H1 (cell line): ENCODE measurements around the gene LCLAT1. TPM values are rescaled to one million over a fixed set of nuclear protein-coding genes. Genes with fewer than 3 reads are reported as not detected.
A peak's percentile ranks its signal among the peaks of the same experiment; 100 is the strongest.

Experiments used
- CTCF ChIA-PET: fragments of 300-600 bp; sonication (Branson Sonifier 250); formaldehyde crosslinking; loops from one replicate; lab custom pipeline; 2021; ENCODE audit not compliant: partially characterized antibody; lab: Charles Lee
- POLR2A ChIA-PET: fragments of 300-600 bp; sonication (Branson Sonifier 250); formaldehyde crosslinking; loops from one replicate; lab custom pipeline; 2021; ENCODE audit warnings: inconsistent platforms; ENCODE audit not compliant: partially characterized antibody; lab: Charles Lee
- DNase-seq, 2 experiments: peaks; one replicate each; pipeline versions ENCODE4 v3.0.0 to v3.0.0-alpha.2; 2010 to 2022; ENCODE audit warnings: low spot score in 2 of 2, low read depth in 1 of 2, mixed read lengths in 1 of 2
- FAIRE-seq: peaks from 2 replicates; lab custom pipeline; 2011; peaks lifted over from hg19 to GRCh38; lab: Jason Lieb, UNC
- H2AFZ ChIP-seq: 2 replicates; pipeline ENCODE4 v1.8.1; 2012; ENCODE audit warnings: low read length, inconsistent platforms
- H2AK5ac ChIP-seq: 2 replicates; pipeline ENCODE4 v1.6.1; 2013; ENCODE audit warnings: low read depth, low read length
- H2BK120ac ChIP-seq: replicated peaks from 2 replicates; pipeline ENCODE3; 2013; ENCODE audit warnings: low read depth, low read length, inconsistent platforms
- H2BK12ac ChIP-seq: 2 replicates; pipeline ENCODE4 v1.6.1; 2013; ENCODE audit warnings: low read depth, low read length
- H2BK15ac ChIP-seq: 2 replicates; pipeline ENCODE4 v1.6.1; 2013; ENCODE audit warnings: low read length
- H2BK20ac ChIP-seq: 2 replicates; pipeline ENCODE4 v1.6.1; 2013; ENCODE audit warnings: low read length
- H2BK5ac ChIP-seq: 2 replicates; pipeline ENCODE4 v1.6.1; 2013; ENCODE audit warnings: low read depth, low read length
- H3K14ac ChIP-seq: 2 replicates; pipeline ENCODE4 v1.6.1; 2013; ENCODE audit warnings: inconsistent platforms; ENCODE audit not compliant: insufficient read length
- H3K18ac ChIP-seq: 2 replicates; pipeline ENCODE4 v1.6.1; 2013; ENCODE audit warnings: low read length; ENCODE audit errors: extremely low read depth
- H3K23ac ChIP-seq: 2 replicates; pipeline ENCODE4 v1.6.1; 2013; ENCODE audit warnings: inconsistent platforms; ENCODE audit not compliant: insufficient read length
- H3K23me2 ChIP-seq: 2 replicates; pipeline ENCODE4 v1.6.1; 2013; ENCODE audit warnings: low read depth, low read length
- H3K27ac ChIP-seq: 2 replicates; pipeline ENCODE4 v1.6.1; 2011; ENCODE audit warnings: low read depth, low read length, inconsistent platforms
- H3K27me3 ChIP-seq, 4 experiments: replicated peaks in 1 of 4; 1 replicate in 1 of 4; 2 replicates in 3 of 4; pipeline versions ENCODE4 v1.6.1 to v1.8.1; 2011 to 2013; ENCODE audit warnings: low read length in 3 of 4, mild to moderate bottlenecking in 3 of 4, inconsistent platforms in 2 of 4, mixed read lengths in 2 of 4, moderate library complexity in 1 of 4; ENCODE audit not compliant: control insufficient read depth in 3 of 4, insufficient read depth in 3 of 4; ENCODE audit errors: extremely low read depth in 1 of 4
- H3K36me3 ChIP-seq, 4 experiments: 2 replicates each; pipeline versions ENCODE4 v1.6.1 to v1.8.1; 2011 to 2013; ENCODE audit warnings: mild to moderate bottlenecking in 4 of 4, low read length in 3 of 4, moderate library complexity in 2 of 4, control low read depth in 1 of 4, inconsistent platforms in 1 of 4; ENCODE audit not compliant: insufficient read depth in 4 of 4, control insufficient read depth in 2 of 4
- H3K4ac ChIP-seq: replicated peaks from 2 replicates; pipeline ENCODE3; 2013; ENCODE audit warnings: low read length, low read depth, mixed read lengths, inconsistent platforms; ENCODE audit not compliant: insufficient read length
- H3K4me1 ChIP-seq, 4 experiments: replicated peaks in 1 of 4; 1 replicate in 1 of 4; 2 replicates in 3 of 4; pipeline versions ENCODE4 v1.6.1 to v1.8.1; 2011 to 2013; ENCODE audit warnings: low read length in 3 of 4, inconsistent platforms in 2 of 4, mixed read lengths in 1 of 4; ENCODE audit not compliant: insufficient read depth in 4 of 4, control insufficient read depth in 3 of 4
- H3K4me2 ChIP-seq, 2 experiments: 2 replicates each; pipeline versions ENCODE4 v1.6.1 to v1.8.1; 2011 to 2013; ENCODE audit warnings: low read depth in 2 of 2, low read length in 2 of 2, control low read depth in 1 of 2, inconsistent platforms in 1 of 2, mild to moderate bottlenecking in 1 of 2; ENCODE audit not compliant: insufficient read depth in 1 of 2
- H3K4me3 ChIP-seq, 4 experiments: fragments of 200-600, 300-600 bp in 1 of 4; sonication (generic), shearing (Covaris generic), sonication (Bioruptor Twin) in 1 of 4; 2 replicates each; pipeline versions ENCODE4 v1.5.1 to v1.8.1; 2011 to 2016; ENCODE audit warnings: low read length in 4 of 4, low read depth in 3 of 4, control low read depth in 2 of 4, inconsistent platforms in 2 of 4, mild to moderate bottlenecking in 2 of 4, mixed read lengths in 1 of 4, moderate library complexity in 1 of 4; ENCODE audit not compliant: insufficient read depth in 2 of 4; ENCODE audit errors: extremely low read depth in 1 of 4
- H3K56ac ChIP-seq: replicated peaks from 2 replicates; pipeline ENCODE3; 2013; ENCODE audit warnings: low read depth, mild to moderate bottlenecking, mixed read lengths, low read length, inconsistent platforms; ENCODE audit not compliant: insufficient read length
- H3K79me1 ChIP-seq: 2 replicates; pipeline ENCODE4 v1.6.1; 2013; ENCODE audit warnings: low read depth, low read length, control low read depth
- H3K79me2 ChIP-seq, 2 experiments: 2 replicates each; pipeline versions ENCODE4 v1.6.1 to v1.8.1; 2012 to 2013; ENCODE audit warnings: low read length in 2 of 2, mild to moderate bottlenecking in 2 of 2, inconsistent platforms in 1 of 2; ENCODE audit not compliant: insufficient read depth in 2 of 2, control insufficient read depth in 1 of 2
- H3K9ac ChIP-seq, 4 experiments: replicated peaks in 1 of 4; 1 replicate in 1 of 4; 2 replicates in 3 of 4; pipeline versions ENCODE4 v1.6.1 to v1.8.1; 2011 to 2013; ENCODE audit warnings: low read depth in 3 of 4, low read length in 3 of 4, control low read depth in 2 of 4, mild to moderate bottlenecking in 2 of 4, moderate library complexity in 2 of 4, inconsistent platforms in 1 of 4; ENCODE audit errors: extremely low read depth in 1 of 4
- H3K9me3 ChIP-seq, 2 experiments: 2 replicates each; pipeline versions ENCODE4 v1.6.1 to v1.8.1; 2012 to 2013; ENCODE audit warnings: mild to moderate bottlenecking in 2 of 2, moderate library complexity in 2 of 2, control low read depth in 1 of 2, inconsistent platforms in 1 of 2, low read depth in 1 of 2, low read length in 1 of 2, mixed read lengths in 1 of 2; ENCODE audit not compliant: insufficient read depth in 2 of 2
- H4K20me1 ChIP-seq, 2 experiments: replicated peaks in 1 of 2; 2 replicates each; pipeline versions ENCODE3 to v1.8.1; 2011 to 2013; ENCODE audit warnings: inconsistent platforms in 2 of 2, low read length in 2 of 2, mild to moderate bottlenecking in 1 of 2; ENCODE audit not compliant: insufficient read depth in 2 of 2, control insufficient read depth in 1 of 2
- H4K5ac ChIP-seq: 2 replicates; pipeline ENCODE4 v1.6.1; 2013; ENCODE audit warnings: low read length, low read depth, mixed read lengths, inconsistent platforms; ENCODE audit not compliant: insufficient read length
- H4K8ac ChIP-seq: 2 replicates; pipeline ENCODE4 v1.8.0; 2013; ENCODE audit warnings: mild to moderate bottlenecking, moderate library complexity, low read length, inconsistent platforms; ENCODE audit not compliant: insufficient read depth; ENCODE audit errors: extremely low read depth
- H4K91ac ChIP-seq: replicated peaks from 2 replicates; pipeline ENCODE3; 2013; ENCODE audit warnings: low read length, mixed read lengths, inconsistent platforms; ENCODE audit not compliant: insufficient read length
- ATF3 ChIP-seq: IDR thresholded peaks from 2 replicates; pipeline ENCODE4 v1.6.1; 2011; ENCODE audit warnings: low read depth, mild to moderate bottlenecking, low read length; ENCODE audit not compliant: insufficient read depth
- BRCA1 ChIP-seq: IDR thresholded peaks from 2 replicates; pipeline ENCODE4 v1.6.1; 2012; ENCODE audit warnings: low read depth, low read length, improper control_type of control experiment
- CEBPB ChIP-seq: IDR thresholded peaks from 2 replicates; pipeline ENCODE4 v1.6.1; 2012; ENCODE audit warnings: low read depth, low read length
- CHD1 ChIP-seq: IDR thresholded peaks from 2 replicates; pipeline ENCODE4 v1.6.1; 2012; ENCODE audit warnings: low read depth, low read length, improper control_type of control experiment
- GABPA ChIP-seq: IDR thresholded peaks from 2 replicates; pipeline ENCODE4 v1.6.1; 2011; ENCODE audit warnings: mild to moderate bottlenecking, low read length, moderate library complexity, borderline replicate concordance; ENCODE audit not compliant: insufficient read depth
- GTF2F1 ChIP-seq: IDR thresholded peaks from 2 replicates; pipeline ENCODE4 v1.6.1; 2012; ENCODE audit warnings: low read depth, low read length, improper control_type of control experiment, borderline replicate concordance
- KDM5A ChIP-seq: fragments of 200-600 bp; IDR thresholded peaks from 2 replicates; pipeline ENCODE4 v1.7.1; 2012; ENCODE audit warnings: mild to moderate bottlenecking, low read length, inconsistent platforms, mixed read lengths
- RAD21 ChIP-seq, 2 experiments: IDR thresholded peaks in 1 of 2; conservative IDR thresholded peaks in 1 of 2; 2 replicates each; pipeline ENCODE4 v1.6.1; 2011; ENCODE audit warnings: low read depth in 2 of 2, low read length in 2 of 2, improper control_type of control experiment in 1 of 2, inconsistent platforms in 1 of 2, mild to moderate bottlenecking in 1 of 2, moderate library complexity in 1 of 2
- RFX5 ChIP-seq: IDR thresholded peaks from 2 replicates; pipeline ENCODE4 v1.6.1; 2011; ENCODE audit warnings: low read depth, low read length, improper control_type of control experiment, borderline replicate concordance
- SIN3A ChIP-seq, 2 experiments: IDR thresholded peaks in 1 of 2; conservative IDR thresholded peaks in 1 of 2; 2 replicates each; pipeline ENCODE4 v1.6.1; 2011 to 2012; ENCODE audit warnings: low read length in 2 of 2, improper control_type of control experiment in 1 of 2, low read depth in 1 of 2, mild to moderate bottlenecking in 1 of 2
- SIRT6 ChIP-seq: IDR thresholded peaks from one replicate; pipeline ENCODE4 v1.7.1; 2012; ENCODE audit warnings: low read length, inconsistent platforms
- TAF1 ChIP-seq: IDR thresholded peaks from 2 replicates; pipeline ENCODE4 v1.6.1; 2011; ENCODE audit warnings: mild to moderate bottlenecking, low read depth, low read length
- TBP ChIP-seq: IDR thresholded peaks from 2 replicates; pipeline ENCODE4 v1.6.1; 2011; ENCODE audit warnings: low read depth, low read length, improper control_type of control experiment
- WGBS, 2 experiments: shearing (Covaris generic) in 1 of 2; methylation state at CpG; one replicate each; pipeline versions ENCODE4 v1.1.6 to v1.1.7; 2013 to 2015; ENCODE audit warnings: low lambda C conversion rate in 2 of 2, mixed read lengths in 2 of 2, inconsistent platforms in 1 of 2, low coverage in 1 of 2, missing lambda C conversion rate in 1 of 2; ENCODE audit not compliant: insufficient replicate concordance in 2 of 2, insufficient coverage in 1 of 2, insufficient read length in 1 of 2; ENCODE audit errors: extremely low coverage in 1 of 2, missing lambda C conversion rate in 1 of 2; 5-methylcytosine and 5-hydroxymethylcytosine counted together
- polyA plus RNA-seq, 7 experiments: library from polyadenylated mRNA; depleted of rRNA in 3 of 7; stranded (reverse) in 5 of 7; unstranded in 2 of 7; fragments of >200 nt in 5 of 7; fragments of 200-250 nt in 2 of 7; gene quantifications; 1 replicate in 5 of 7; 2 replicates in 1 of 7; 4 replicates in 1 of 7; pipeline versions ENCODE4 v1.2.1 to v1.2.3, GENCODE V29; 2011 to 2013; ENCODE audit warnings: missing spikeins in 2 of 7, mixed read lengths in 2 of 7
- total RNA-seq: library from RNA; stranded (reverse); fragmentation: NEBNext Ultra II Directional; extraction: Animal tissue kit (Norgen Biotek cat#: 25700); gene quantifications from 2 replicates; pipeline ENCODE4 v1.2.1, GENCODE V29; 2021

The LCLAT1 gene
- total and polyA plus RNA-seq, 2 of the 8 experiments (the other 6 are each of a cell fraction or from before 2014, with no cell fraction given), result 7.6 to 22.0 TPM

DNA sequence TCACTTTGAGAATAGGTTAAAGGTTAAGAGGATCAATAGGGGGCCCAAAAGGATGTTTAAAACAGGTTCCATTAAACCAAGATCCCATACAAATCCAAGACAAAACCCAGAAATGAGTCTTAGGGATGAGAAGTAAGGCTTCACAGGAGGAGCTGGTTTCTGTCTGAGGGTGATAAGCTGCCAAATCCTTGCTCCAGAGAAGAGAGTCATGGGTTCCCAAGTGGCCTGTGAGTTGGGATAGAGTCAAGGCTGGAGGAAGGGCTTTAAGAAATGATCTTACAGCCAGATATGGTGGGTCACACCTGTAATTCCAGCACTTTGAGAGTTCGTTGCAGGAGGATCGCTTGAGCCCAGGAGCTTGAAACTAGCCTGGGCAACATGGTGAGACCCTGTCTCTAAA is 40.2 kb upstream of the LCLAT1 start:
- ChIA-PET POLR2A (no interaction called here), CTCF (interaction anchor here (1.0 to 1.1 kb wide), 2 partner anchors 199 to 301 kb away, joined by 3 read pairs; no protein-coding TSS in a partner anchor)
- Histone ChIP-seq H2BK12ac (no peak overlapping the region), H3K4me2 (no peak overlapping the region), H3K23ac (no peak overlapping the region), H4K8ac (no peak overlapping the region), H2BK120ac (no peak overlapping the region), H3K9ac (no peak overlapping the region), H2BK15ac (no peak overlapping the region), H3K27ac (no peak overlapping the region), H4K5ac (no peak overlapping the region), H3K9me3 (no peaks in the 10 kb centered on the region), H2BK5ac (no peak overlapping the region), H2BK20ac (0 out of 2 replicates have a peak overlapping the region, but pooled peaks have one; percentile 49), H3K27me3 (peaks cover 0 to 5% (median 0%) of the 10 kb centered on the region in 4 experiments; a peak in 2 of 7 replicates), H2AK5ac (no peak overlapping the region), H3K18ac (no peak overlapping the region), H3K56ac (no peak overlapping the region), H4K20me1 (no peaks in the 10 kb centered on the region), H3K4ac (no peak overlapping the region), H3K36me3 (no peaks in the 10 kb centered on the region), H3K79me1 (no peaks in the 10 kb centered on the region), H3K14ac (no peak overlapping the region), H4K91ac (no peak overlapping the region), H3K79me2 (no peaks in the 10 kb centered on the region), H3K4me3 (no peak overlapping the region), H3K23me2 (no peaks in the 10 kb centered on the region), H2AFZ (no peak overlapping the region), H3K4me1 (peaks cover 3 to 19% (median 11%) of the 10 kb centered on the region in 4 experiments)
- DNase-seq (no peak), FAIRE-seq (no peak)
- 94% methylated on average over 2 of the region's 2 CpGs; no CpG with 5 or more reads in 1 of the 2 experiments for WGBS, 2 experiments
- no peak for TF ChIP-seq SIN3A (conservative IDR thresholded peaks at IDR 0.05 in 1 of 2, IDR thresholded peaks at IDR 0.05 in 1 of 2; ENCODE audit: low read depth in 1 of 2, low read length in 2 of 2)
- TF ChIP-seq RFX5, result no peak
- no peak for TF ChIP-seq KDM5A
- TF ChIP-seq ATF3, result no peak
- TF ChIP-seq BRCA1, result no peak
- no peak for TF ChIP-seq GTF2F1
- no peak for TF ChIP-seq TAF1
- no peak for TF ChIP-seq RAD21 (IDR thresholded peaks at IDR 0.05 in 1 of 2, conservative IDR thresholded peaks at IDR 0.05 in 1 of 2; ENCODE audit: low read depth in 2 of 2, low read length in 2 of 2)
- no peak for TF ChIP-seq CEBPB
- TF ChIP-seq GABPA, result no peak
- no peak for TF ChIP-seq CHD1
- TF ChIP-seq SIRT6, result no peak
- no peak for TF ChIP-seq TBP
